ENCODE measurements around the gene MAN2B2.

MAN2B2 gene

DNA sequence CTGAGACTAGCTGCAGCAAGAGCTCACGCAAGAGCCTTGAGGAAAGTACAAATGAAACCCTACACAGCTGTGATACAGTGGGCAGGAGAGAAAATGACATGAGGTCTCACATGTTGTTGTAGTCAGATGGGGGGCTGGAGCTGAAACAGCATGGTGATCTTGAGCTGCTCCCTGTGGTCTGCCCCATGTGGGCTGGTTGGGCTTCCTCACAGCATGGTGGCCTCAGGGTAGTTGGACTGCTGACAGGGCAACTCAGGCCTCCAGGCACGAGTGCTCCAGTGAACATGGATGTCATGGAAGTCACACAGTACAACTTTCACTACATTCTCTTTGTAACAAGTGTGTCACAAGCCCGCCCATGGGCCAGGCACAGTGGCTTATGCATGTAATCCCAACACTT is 3.4 kb upstream of the MAN2B2 start:
- Mint-ChIP-seq H3K27ac (no peak overlapping the region), H3K4me3 (no peak overlapping the region), H3K36me3 (no peaks in the 10 kb centered on the region), H3K9me3 (ENCODE audit: low read depth) (no peaks in the 10 kb centered on the region), H3K27me3 (peaks cover 3% of the 10 kb centered on the region), H3K4me1 (ENCODE audit: low read depth) (peaks cover 4% of the 10 kb centered on the region)

- Mint-ChIP-seq H3K4me1 (ENCODE audit: low read depth) (peaks cover 6% of the 10 kb centered on the region), H3K27me3 (no peaks in the 10 kb centered on the region), H3K27ac (no peak overlapping the region), H3K36me3 (no peaks in the 10 kb centered on the region), H3K4me3 (no peak overlapping the region), H3K9me3 (ENCODE audit: low read depth) (no peaks in the 10 kb centered on the region)
Measured at GRCh38 chr4:6573551-6573950, 1.4 kb upstream of the MAN2B2 start.

DNA sequence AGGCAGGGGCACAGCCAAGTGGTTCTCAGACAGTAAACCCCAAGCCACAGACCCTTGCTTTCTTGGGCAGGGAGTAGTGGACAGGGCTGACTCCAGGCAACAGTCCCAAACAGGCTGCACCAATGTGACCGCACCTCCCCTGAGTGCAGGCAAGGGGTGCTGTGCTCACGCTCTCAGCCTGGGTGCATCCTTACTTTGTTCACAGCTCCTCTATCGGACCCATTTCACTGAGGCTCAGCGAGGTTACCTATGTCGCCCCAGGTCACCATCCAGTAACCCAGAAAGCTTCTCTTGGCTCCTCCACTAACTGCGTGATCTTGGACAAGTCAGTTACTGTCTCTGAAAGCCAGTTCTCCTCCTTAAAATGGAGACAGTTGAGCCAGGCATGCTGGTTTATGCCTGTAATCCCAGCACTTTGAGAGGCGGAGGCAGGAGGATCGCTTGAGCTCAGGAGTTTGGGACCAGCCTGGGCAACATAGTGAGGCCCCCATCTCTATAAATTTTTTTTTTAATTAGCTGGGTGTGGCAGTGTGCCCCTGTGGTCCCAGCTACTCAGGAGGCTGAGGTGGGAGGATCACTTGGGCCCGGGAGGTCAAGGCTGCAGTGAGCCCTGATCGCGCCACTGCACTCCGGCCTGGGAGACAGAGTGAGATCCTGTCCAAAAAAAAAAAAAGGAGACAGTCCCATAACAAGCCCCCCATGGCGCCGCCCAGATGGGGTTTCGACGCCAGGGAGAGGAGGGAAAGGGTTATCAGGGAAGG is 823 bp upstream of the MAN2B2 start:
- Mint-ChIP-seq H3K27me3 (no peaks in the 10 kb centered on the region), H3K36me3 (no peaks in the 10 kb centered on the region), H3K27ac (peak overlapping the region; percentile 50), H3K4me1 (ENCODE audit: low read depth) (peaks cover 6% of the 10 kb centered on the region), H3K9me3 (ENCODE audit: low read depth) (no peaks in the 10 kb centered on the region), H3K4me3 (peak overlapping the region; percentile 90)

DNA sequence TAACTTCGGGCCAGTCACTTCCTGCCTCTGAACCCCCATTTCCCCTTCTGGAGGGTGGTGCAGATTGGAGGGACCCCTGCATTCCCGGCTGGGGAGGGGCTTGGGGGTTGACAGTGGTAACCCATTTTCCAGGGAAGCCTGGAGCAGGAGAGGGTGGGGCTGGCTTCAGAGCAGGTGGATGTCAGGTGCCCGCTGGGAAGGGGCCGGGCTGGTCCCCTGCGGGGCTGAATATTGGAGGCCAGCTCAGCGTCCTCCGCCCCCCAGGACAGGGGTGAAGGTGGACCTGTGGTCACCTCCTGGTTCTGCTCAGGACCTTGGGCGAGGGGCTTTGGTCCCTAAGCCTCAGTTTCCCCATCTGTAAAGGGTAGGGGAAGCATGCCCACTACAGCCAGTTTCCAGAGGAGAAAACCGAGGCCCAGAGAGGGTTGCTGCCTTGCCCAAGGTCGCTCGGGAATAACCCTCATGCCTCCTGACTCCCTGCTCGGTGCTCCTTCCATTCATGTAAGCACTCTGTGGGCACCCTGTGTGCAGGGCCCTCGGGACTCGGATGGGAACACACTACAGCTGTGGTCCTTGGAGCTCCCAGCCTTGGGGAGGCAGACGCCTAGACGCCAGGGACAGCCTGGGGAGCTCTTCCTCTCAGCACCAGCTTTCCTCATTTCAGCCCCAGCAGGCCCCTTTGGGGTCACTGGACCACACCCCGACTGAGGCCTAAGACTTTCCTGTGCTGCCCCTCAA is 683 bp downstream of the MAN2B2 start:
- Mint-ChIP-seq H3K4me3 (peak overlapping the region; percentile 81), H3K36me3 (peaks cover 9% of the 10 kb centered on the region), H3K27me3 (no peaks in the 10 kb centered on the region), H3K4me1 (ENCODE audit: low read depth) (peaks cover 6% of the 10 kb centered on the region), H3K9me3 (ENCODE audit: low read depth) (no peaks in the 10 kb centered on the region), H3K27ac (peak overlapping the region; percentile 72)

- peaks cover 6% of the 10 kb centered on the region for H3K4me1 Mint-ChIP-seq (ENCODE audit: low read depth)
- no peak overlapping the region for H3K27ac Mint-ChIP-seq
- peaks cover 9% of the 10 kb centered on the region for H3K36me3 Mint-ChIP-seq
- no peaks in the 10 kb centered on the region for H3K9me3 Mint-ChIP-seq (ENCODE audit: low read depth)
- no peaks in the 10 kb centered on the region for H3K27me3 Mint-ChIP-seq
- peak overlapping the region; percentile 81 for H3K4me3 Mint-ChIP-seq
Measured at GRCh38 chr4:6576512-6576911, 1.5 kb downstream of the MAN2B2 start.

DNA sequence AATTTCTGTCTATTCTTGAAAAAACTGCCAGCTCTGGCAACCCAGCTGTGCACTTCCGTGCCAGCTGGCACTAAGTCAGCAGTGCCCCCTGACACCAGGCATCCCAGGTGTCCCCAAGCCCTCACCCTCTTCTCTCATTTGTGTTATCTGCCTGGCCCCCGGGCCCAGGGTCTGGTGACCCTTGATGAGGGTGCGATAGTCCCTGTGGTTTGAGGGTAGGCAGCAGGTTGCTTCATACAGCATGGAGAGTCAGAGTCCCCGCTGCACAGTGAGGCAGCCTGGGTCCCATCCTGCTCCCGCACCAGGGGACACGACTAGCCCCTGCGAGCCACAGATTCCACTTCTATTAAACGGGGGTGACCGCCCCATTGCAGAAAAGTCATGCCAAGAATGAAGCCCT is 1.9 kb downstream of the MAN2B2 start:
- H3K9me3 Mint-ChIP-seq (ENCODE audit: low read depth): no peaks in the 10 kb centered on the region
- H3K27ac Mint-ChIP-seq: no peak overlapping the region

GRCh38 chr4:6577409-6577808 is 2.4 kb downstream of the MAN2B2 start:
- H3K9me3 Mint-ChIP-seq (ENCODE audit: low read depth): no peaks in the 10 kb centered on the region
- H3K36me3 Mint-ChIP-seq: peaks cover 9% of the 10 kb centered on the region
- no peak overlapping the region for H3K4me3 Mint-ChIP-seq
- H3K4me1 Mint-ChIP-seq (ENCODE audit: low read depth): peaks cover 6% of the 10 kb centered on the region
- no peaks in the 10 kb centered on the region for H3K27me3 Mint-ChIP-seq
- H3K27ac Mint-ChIP-seq: no peak overlapping the region

More for the DNA sequence above, 1.9 kb downstream of the MAN2B2 start:
- H3K4me1 Mint-ChIP-seq (ENCODE audit: low read depth): peaks cover 6% of the 10 kb centered on the region
- peaks cover 9% of the 10 kb centered on the region for H3K36me3 Mint-ChIP-seq
- peak overlapping the region; percentile 66 for H3K4me3 Mint-ChIP-seq
- H3K27me3 Mint-ChIP-seq: no peaks in the 10 kb centered on the region

DNA sequence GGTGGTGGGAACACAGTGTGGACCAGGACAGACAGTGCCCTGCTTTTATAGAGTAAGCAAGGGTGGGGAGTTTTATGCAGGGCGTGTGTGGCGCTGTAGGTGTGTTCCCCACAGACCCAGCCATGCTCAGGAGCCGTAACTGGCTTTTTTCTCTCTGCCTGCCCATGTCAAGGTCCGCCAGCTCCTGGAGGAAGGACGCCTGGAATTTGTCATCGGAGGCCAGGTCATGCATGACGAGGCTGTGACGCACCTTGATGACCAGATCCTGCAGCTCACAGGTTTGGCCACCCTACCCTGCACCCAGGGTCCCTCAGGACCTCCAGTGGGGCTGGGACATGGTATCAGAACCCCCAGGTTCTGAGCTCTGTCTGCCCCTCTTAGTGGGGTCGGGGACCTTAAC is 3.2 kb downstream of the MAN2B2 start:
- Mint-ChIP-seq H3K27ac (no peak overlapping the region), H3K9me3 (ENCODE audit: low read depth) (no peaks in the 10 kb centered on the region), H3K4me3 (no peak overlapping the region), H3K27me3 (no peaks in the 10 kb centered on the region), H3K36me3 (peaks cover 12% of the 10 kb centered on the region), H3K4me1 (ENCODE audit: low read depth) (peaks cover 6% of the 10 kb centered on the region)

GRCh38 chr4:6580353-6580752 is 5.4 kb downstream of the MAN2B2 start:
- no peak overlapping the region for H3K4me3 Mint-ChIP-seq
- peaks cover 21% of the 10 kb centered on the region for H3K36me3 Mint-ChIP-seq
- H3K27me3 Mint-ChIP-seq: no peaks in the 10 kb centered on the region

DNA sequence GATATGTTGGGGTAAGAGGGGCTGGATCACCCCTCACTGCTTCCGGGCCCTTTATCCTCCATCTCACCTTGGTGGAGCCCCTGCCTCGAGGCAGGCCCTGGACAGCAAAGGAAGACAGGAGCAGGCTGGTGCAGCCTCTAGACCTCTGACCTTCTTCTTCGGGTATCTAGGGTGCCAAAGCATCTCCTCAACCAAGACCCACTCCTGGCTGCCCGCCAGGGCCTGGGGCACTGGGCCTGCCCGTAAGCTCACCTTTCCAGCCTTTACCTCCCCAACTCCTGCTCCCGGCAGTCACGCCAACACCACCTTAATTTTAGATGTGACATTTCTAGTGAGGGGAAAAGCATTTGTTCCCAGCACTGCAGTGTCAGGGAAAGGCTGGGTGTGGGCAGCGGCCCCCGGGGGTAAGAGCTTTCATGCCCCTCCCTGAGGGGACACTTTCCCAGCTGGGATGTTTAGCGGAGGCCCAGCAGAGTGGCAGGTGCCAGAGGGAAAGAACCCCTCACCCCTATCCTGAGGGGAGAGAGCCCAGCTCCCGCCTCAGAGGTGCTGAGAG is 6.7 kb downstream of the MAN2B2 start:
- H3K9me3 Mint-ChIP-seq (ENCODE audit: low read depth): no peaks in the 10 kb centered on the region

More at GRCh38 chr4:6580353-6580752, 5.4 kb downstream of the MAN2B2 start:
- H3K27ac Mint-ChIP-seq: no peak overlapping the region
- H3K4me1 Mint-ChIP-seq (ENCODE audit: low read depth): peaks cover 6% of the 10 kb centered on the region
- no peaks in the 10 kb centered on the region for H3K9me3 Mint-ChIP-seq (ENCODE audit: low read depth)

GRCh38 chr4:6582889-6583490 is 8.0 kb downstream of the MAN2B2 start:
- no peaks in the 10 kb centered on the region for H3K9me3 Mint-ChIP-seq (ENCODE audit: low read depth)
- H3K27me3 Mint-ChIP-seq: no peaks in the 10 kb centered on the region
- no peak overlapping the region for H3K4me3 Mint-ChIP-seq
- no peaks in the 10 kb centered on the region for H3K4me1 Mint-ChIP-seq (ENCODE audit: low read depth)
- no peak overlapping the region for H3K27ac Mint-ChIP-seq
- peaks cover 21% of the 10 kb centered on the region for H3K36me3 Mint-ChIP-seq

More for the DNA sequence above, 6.7 kb downstream of the MAN2B2 start:
- Mint-ChIP-seq H3K36me3 (peaks cover 21% of the 10 kb centered on the region), H3K4me3 (no peak overlapping the region), H3K4me1 (ENCODE audit: low read depth) (peaks cover 2% of the 10 kb centered on the region), H3K27me3 (no peaks in the 10 kb centered on the region), H3K27ac (no peak overlapping the region)

DNA sequence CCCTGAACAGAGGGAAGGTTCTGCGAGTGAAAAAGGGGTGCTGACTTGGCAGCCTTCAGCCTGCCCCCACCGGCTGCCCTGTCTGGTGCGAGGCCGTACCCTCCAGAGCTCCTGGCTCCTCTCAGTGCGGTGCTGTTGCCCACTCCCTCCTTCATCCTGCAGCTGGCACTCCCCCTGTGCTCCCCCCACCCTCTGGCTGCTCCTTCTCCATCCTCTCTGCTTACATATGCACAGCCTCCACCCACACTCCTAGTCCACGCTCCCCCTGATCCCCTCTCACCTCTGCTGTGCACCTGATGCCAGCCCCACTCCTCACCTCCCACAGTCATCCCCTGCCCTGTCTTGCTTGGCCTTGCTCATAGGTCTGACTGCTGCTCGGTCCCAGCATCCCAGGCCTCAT is 9.9 kb downstream of the MAN2B2 start:
- Mint-ChIP-seq H3K4me3 (no peak overlapping the region), H3K27ac (no peak overlapping the region), H3K4me1 (ENCODE audit: low read depth) (no peaks in the 10 kb centered on the region), H3K27me3 (no peaks in the 10 kb centered on the region), H3K9me3 (ENCODE audit: low read depth) (no peaks in the 10 kb centered on the region), H3K36me3 (peaks cover 14% of the 10 kb centered on the region)

- Mint-ChIP-seq H3K4me1 (ENCODE audit: low read depth) (no peaks in the 10 kb centered on the region), H3K27ac (no peak overlapping the region), H3K36me3 (peaks cover 12% of the 10 kb centered on the region), H3K9me3 (ENCODE audit: low read depth) (no peaks in the 10 kb centered on the region), H3K4me3 (no peak overlapping the region), H3K27me3 (no peaks in the 10 kb centered on the region)
Measured at GRCh38 chr4:6586715-6587325, 11.8 kb downstream of the MAN2B2 start.

GRCh38 chr4:6589444-6589843 is 14.5 kb downstream of the MAN2B2 start:
- Mint-ChIP-seq H3K4me1 (ENCODE audit: low read depth) (no peaks in the 10 kb centered on the region), H3K27me3 (no peaks in the 10 kb centered on the region), H3K36me3 (no peaks in the 10 kb centered on the region), H3K9me3 (ENCODE audit: low read depth) (no peaks in the 10 kb centered on the region), H3K27ac (no peak overlapping the region), H3K4me3 (no peak overlapping the region)

- Mint-ChIP-seq H3K27ac (no peak overlapping the region), H3K4me1 (ENCODE audit: low read depth) (no peaks in the 10 kb centered on the region), H3K4me3 (no peak overlapping the region), H3K36me3 (no peaks in the 10 kb centered on the region), H3K9me3 (ENCODE audit: low read depth) (no peaks in the 10 kb centered on the region), H3K27me3 (no peaks in the 10 kb centered on the region)
Measured at GRCh38 chr4:6591313-6591712, 16.3 kb downstream of the MAN2B2 start.
